Activated CD4-positive, alpha-beta T cell treated with anti-CD3 and anti-CD28 coated beads for 36 hours (primary cell): Measurements from ENCODE around the gene CELSR1. TPM values are rescaled to one million over a fixed set of nuclear protein-coding genes. Genes with fewer than 3 reads are reported as not detected.

Experiments used
- ATAC-seq: fragments of 200-7000 bp; cut with Tn5 transposase; one replicate; pipeline ENCODE4 v1.10.0; 2021; ENCODE audit warnings: mild to moderate bottlenecking, moderate library complexity
- CTCF ChIA-PET: fragments of 350-600 bp; sonication (Branson Sonifier 250); formaldehyde crosslinking; loops from one replicate; lab custom pipeline; 2021; ENCODE audit warnings: antibody characterized with exemption; lab: Charles Lee
- POLR2A ChIA-PET: fragments of 350-600 bp; sonication (Branson Sonifier 250); formaldehyde crosslinking; loops from one replicate; lab custom pipeline; 2021; ENCODE audit warnings: antibody characterized with exemption, inconsistent platforms; lab: Charles Lee
- DNase-seq: peaks from one replicate; pipeline ENCODE4 v3.0.0-alpha.2; 2020
- H3K27ac Mint-ChIP-seq: one replicate; pipeline ENCODE4 v1.8.0; 2021; ENCODE audit warnings: mixed read lengths
- H3K27me3 Mint-ChIP-seq: one replicate; pipeline ENCODE4 v1.8.0; 2021; ENCODE audit warnings: mixed read lengths
- H3K36me3 Mint-ChIP-seq: one replicate; pipeline ENCODE4 v1.8.0; 2021; ENCODE audit warnings: low read depth, mixed read lengths
- H3K4me1 Mint-ChIP-seq: one replicate; pipeline ENCODE4 v1.8.0; 2021; ENCODE audit warnings: mixed read lengths
- H3K4me3 Mint-ChIP-seq: one replicate; pipeline ENCODE4 v1.8.0; 2021; ENCODE audit warnings: mild to moderate bottlenecking, moderate library complexity, mixed read lengths
- H3K9me3 Mint-ChIP-seq: one replicate; pipeline ENCODE4 v1.8.0; 2021; ENCODE audit warnings: low read depth, mixed read lengths
- intact Hi-C, 2 experiments: fragments of 100-400 bp; cut with DNase I in 1 of 2; cut with micrococcal nuclease in 1 of 2; formaldehyde crosslinking; loops; one replicate each; pipeline versions ENCODE4 v1.14.2 to v1.15.1; 2022 to 2024; cut with DNase I, micrococcal nuclease
- total RNA-seq, 2 experiments: library from RNA; stranded (reverse); gene quantifications; one replicate each; pipeline ENCODE4 v1.2.3, GENCODE V29; 2021

CELSR1 gene
- total RNA-seq, 2 experiments from 2014 or later = 0.43 to 0.46 TPM

GRCh38 chr22:46356496-46357480, 180.6 kb downstream of the CELSR1 start:
- DNase-seq (no peak), ATAC-seq (no peak)
- ChIA-PET CTCF (interaction anchor here (0.8 to 1.6 kb wide), 3 partner anchors 11 to 185 kb away, joined by 3 to 5 read pairs (median 4); no protein-coding TSS in a partner anchor), POLR2A (no interaction called here)
- no peak overlapping the region for H3K4me3 Mint-ChIP-seq
- H3K4me1 Mint-ChIP-seq = no peaks in the 10 kb centered on the region
- H3K27ac Mint-ChIP-seq = no peak overlapping the region
- no peaks in the 10 kb centered on the region for H3K27me3 Mint-ChIP-seq
- intact Hi-C loops = no loop called here
- no peaks in the 10 kb centered on the region for H3K9me3 Mint-ChIP-seq
- peaks cover 37% of the 10 kb centered on the region for H3K36me3 Mint-ChIP-seq

GRCh38 chr22:46355996-46356471, 181.4 kb downstream of the CELSR1 start:
- intact Hi-C loops = loop anchor here in 1 of 2 experiments (1.0 kb wide), 1 partner anchor 186 kb away; no protein-coding TSS in a partner anchor
- POLR2A ChIA-PET = no interaction called here

GRCh38 chr22:46355369-46355995, 181.9 kb downstream of the CELSR1 start:
- DNase-seq (peak; percentile 79), ATAC-seq (peak; percentile 59)
- no peak overlapping the region for H3K4me3 Mint-ChIP-seq
- H3K4me1 Mint-ChIP-seq = no peaks in the 10 kb centered on the region
- ChIA-PET POLR2A (no interaction called here), CTCF (interaction anchor here (0.5 to 1.6 kb wide), 2 partner anchors 48 to 186 kb away, joined by 4 to 5 read pairs; no protein-coding TSS in a partner anchor)
- no peaks in the 10 kb centered on the region for H3K27me3 Mint-ChIP-seq
- no peak overlapping the region for H3K27ac Mint-ChIP-seq
- no peaks in the 10 kb centered on the region for H3K9me3 Mint-ChIP-seq
- intact Hi-C loops = loop anchor here in 1 of 2 experiments (1.0 kb wide), 1 partner anchor 187 kb away; no protein-coding TSS in a partner anchor
- H3K36me3 Mint-ChIP-seq = peaks cover 46% of the 10 kb centered on the region

More at GRCh38 chr22:46355996-46356471, 181.4 kb downstream of the CELSR1 start:
- no peaks in the 10 kb centered on the region for H3K27me3 Mint-ChIP-seq
- H3K4me1 Mint-ChIP-seq = no peaks in the 10 kb centered on the region
- ATAC-seq = no peak
- H3K27ac Mint-ChIP-seq = no peak overlapping the region
- H3K4me3 Mint-ChIP-seq = no peak overlapping the region
- H3K36me3 Mint-ChIP-seq = peaks cover 42% of the 10 kb centered on the region
- no peak for DNase-seq
- no peaks in the 10 kb centered on the region for H3K9me3 Mint-ChIP-seq
- CTCF ChIA-PET = interaction anchor here (0.5 to 1.6 kb wide), 3 partner anchors 37 to 186 kb away, joined by 3 to 5 read pairs (median 4); no protein-coding TSS in a partner anchor

GRCh38 chr22:46354993-46355305, 182.5 kb downstream of the CELSR1 start:
- CTCF ChIA-PET = interaction anchor here (1.6 kb wide), 1 partner anchor 187 kb away, joined by 4 read pairs; no protein-coding TSS in a partner anchor
- POLR2A ChIA-PET = no interaction called here
- H3K27ac Mint-ChIP-seq = no peak overlapping the region
- no peaks in the 10 kb centered on the region for H3K4me1 Mint-ChIP-seq
- ATAC-seq (no peak), DNase-seq (no peak)
- H3K9me3 Mint-ChIP-seq = no peaks in the 10 kb centered on the region
- no peak overlapping the region for H3K4me3 Mint-ChIP-seq
- no peaks in the 10 kb centered on the region for H3K27me3 Mint-ChIP-seq
- intact Hi-C loops = loop anchor here in 1 of 2 experiments (1.0 kb wide), 1 partner anchor 187 kb away; no protein-coding TSS in a partner anchor
- H3K36me3 Mint-ChIP-seq = peaks cover 46% of the 10 kb centered on the region

GRCh38 chr22:46354176-46354992, 183.0 kb downstream of the CELSR1 start:
- Mint-ChIP-seq H3K9me3 (no peaks in the 10 kb centered on the region), H3K27me3 (no peaks in the 10 kb centered on the region), H3K4me1 (no peaks in the 10 kb centered on the region), H3K4me3 (no peak overlapping the region), H3K27ac (no peak overlapping the region), H3K36me3 (peaks cover 47% of the 10 kb centered on the region)
- DNase-seq = no peak
- intact Hi-C loops = no loop called here
- CTCF ChIA-PET = interaction anchor here (0.6 kb wide), 1 partner anchor 147 kb away, joined by 3 read pairs; no protein-coding TSS in a partner anchor
- no peak for ATAC-seq
- POLR2A ChIA-PET = no interaction called here

- CTCF ChIA-PET = interaction anchor here (0.6 kb wide), 1 partner anchor 148 kb away, joined by 3 read pairs; no protein-coding TSS in a partner anchor
- peaks cover 46% of the 10 kb centered on the region for H3K36me3 Mint-ChIP-seq
Observed at GRCh38 chr22:46353483-46354105, 183.8 kb downstream of the CELSR1 start.

GRCh38 chr22:46352691-46353386, 184.6 kb downstream of the CELSR1 start:
- H3K4me3 Mint-ChIP-seq = no peak overlapping the region
- CTCF ChIA-PET = interaction anchor here (0.8 kb wide), 1 partner anchor 15 kb away, joined by 5 read pairs; no protein-coding TSS in a partner anchor
- intact Hi-C loops = no loop called here
- DNase-seq (peak; percentile 34), ATAC-seq (peak; percentile 58)
- H3K36me3 Mint-ChIP-seq = peaks cover 51% of the 10 kb centered on the region
- no peaks in the 10 kb centered on the region for H3K27me3 Mint-ChIP-seq
- H3K27ac Mint-ChIP-seq = no peak overlapping the region
- H3K4me1 Mint-ChIP-seq = no peaks in the 10 kb centered on the region
- POLR2A ChIA-PET = interaction anchor here (0.6 kb wide), 1 partner anchor 22 kb away, joined by 3 read pairs; no protein-coding TSS in a partner anchor
- no peaks in the 10 kb centered on the region for H3K9me3 Mint-ChIP-seq

More at GRCh38 chr22:46353483-46354105, 183.8 kb downstream of the CELSR1 start:
- no peak overlapping the region for H3K27ac Mint-ChIP-seq
- no peaks in the 10 kb centered on the region for H3K27me3 Mint-ChIP-seq
- ATAC-seq (no peak), DNase-seq (no peak)
- POLR2A ChIA-PET = no interaction called here
- intact Hi-C loops = no loop called here
- H3K9me3 Mint-ChIP-seq = no peaks in the 10 kb centered on the region
- H3K4me1 Mint-ChIP-seq = no peaks in the 10 kb centered on the region
- no peak overlapping the region for H3K4me3 Mint-ChIP-seq

- ATAC-seq (no peak), DNase-seq (no peak)
- H3K27ac Mint-ChIP-seq = no peak overlapping the region
- CTCF ChIA-PET = interaction anchor here (0.8 kb wide), 1 partner anchor 15 kb away, joined by 5 read pairs; no protein-coding TSS in a partner anchor
- POLR2A ChIA-PET = interaction anchor here (0.6 kb wide), 1 partner anchor 21 kb away, joined by 3 read pairs; no protein-coding TSS in a partner anchor
- H3K4me1 Mint-ChIP-seq = no peaks in the 10 kb centered on the region
- H3K9me3 Mint-ChIP-seq = no peaks in the 10 kb centered on the region
- H3K27me3 Mint-ChIP-seq = no peaks in the 10 kb centered on the region
- H3K4me3 Mint-ChIP-seq = no peak overlapping the region
- intact Hi-C loops = no loop called here
- H3K36me3 Mint-ChIP-seq = peaks cover 50% of the 10 kb centered on the region
Observed at GRCh38 chr22:46352276-46352675, 185.1 kb downstream of the CELSR1 start.

GRCh38 chr22:46351767-46352166, 185.7 kb downstream of the CELSR1 start:
- CTCF ChIA-PET = interaction anchor here (2.0 kb wide), 1 partner anchor 16 kb away, joined by 5 read pairs; no protein-coding TSS in a partner anchor
- POLR2A ChIA-PET = no interaction called here

More at GRCh38 chr22:46351767-46352166, 185.7 kb downstream of the CELSR1 start:
- intact Hi-C loops = no loop called here
- Mint-ChIP-seq H3K36me3 (peaks cover 53% of the 10 kb centered on the region), H3K4me1 (no peaks in the 10 kb centered on the region), H3K9me3 (no peaks in the 10 kb centered on the region), H3K27ac (no peak overlapping the region), H3K27me3 (no peaks in the 10 kb centered on the region), H3K4me3 (no peak overlapping the region)
- no peak for ATAC-seq
- DNase-seq = no peak
